ENCODE data around the gene TNFAIP3.
"Not testable (repeated sequence)": the region's sequence is repeated elsewhere in the genome, so short reads cannot be mapped to it uniquely, and the experiment has no call there.

TNFAIP3 gene

GRCh38 chr6:137879885-137880745 lies 13.1 kb downstream of the TNFAIP3 start:
- DNase-seq = no peak

- DNase-seq = no peak
Observed at GRCh38 chr6:137880746-137881521, 13.9 kb downstream of the TNFAIP3 start.

GRCh38 chr6:137881522-137881886 lies 14.4 kb downstream of the TNFAIP3 start:
- no peak for DNase-seq

- DNase-seq = no peak
Observed at GRCh38 chr6:137882225-137882961, 15.3 kb downstream of the TNFAIP3 start.

GRCh38 chr6:137883400-137884148 lies 16.5 kb downstream of the TNFAIP3 start:
- peak; percentile 29 for DNase-seq

- no peak for DNase-seq
Observed at GRCh38 chr6:137884149-137884909, 17.3 kb downstream of the TNFAIP3 start.

GRCh38 chr6:137884910-137885229 lies 17.8 kb downstream of the TNFAIP3 start:
- DNase-seq = not testable (repeated sequence)

GRCh38 chr6:137886226-137886625 lies 19.2 kb downstream of the TNFAIP3 start:
- not testable (repeated sequence) for DNase-seq

GRCh38 chr6:137890983-137891537 lies 24.0 kb downstream of the TNFAIP3 start:
- no peak for DNase-seq

GRCh38 chr6:137892271-137892708 lies 25.2 kb downstream of the TNFAIP3 start:
- DNase-seq = no peak

GRCh38 chr6:137893181-137893580 lies 26.1 kb downstream of the TNFAIP3 start:
- no peak for DNase-seq

- DNase-seq = no peak
Observed at GRCh38 chr6:137893726-137894125, 26.7 kb downstream of the TNFAIP3 start.

GRCh38 chr6:137894378-137894777 lies 27.3 kb downstream of the TNFAIP3 start:
- not testable (repeated sequence) for DNase-seq

- DNase-seq = no peak
Observed at GRCh38 chr6:137894779-137895385, 27.8 kb downstream of the TNFAIP3 start.

GRCh38 chr6:137896647-137897046 lies 29.6 kb downstream of the TNFAIP3 start:
- DNase-seq = no peak

GRCh38 chr6:137900815-137901214 lies 33.8 kb downstream of the TNFAIP3 start:
- DNase-seq = no peak

GRCh38 chr6:137901454-137901853 lies 34.4 kb downstream of the TNFAIP3 start:
- DNase-seq = no peak

GRCh38 chr6:137902699-137903098 lies 35.6 kb downstream of the TNFAIP3 start:
- no peak for DNase-seq

- DNase-seq = no peak
Observed at GRCh38 chr6:137903274-137903932, 36.3 kb downstream of the TNFAIP3 start.

Measured in CD4-positive, alpha-beta T cell treated with Interleukin-6 for 4 hours (primary cell).